ENCODE data around the gene AKT3.
A peak's percentile ranks its signal among the peaks of the same experiment; 100 is the strongest.
"Not testable (repeated sequence)": the region's sequence is repeated elsewhere in the genome, so short reads cannot be mapped to it uniquely, and the experiment has no call there.

AKT3 gene

GRCh38 chr1:243693800-243694199 lies 156.2 kb downstream of the AKT3 start:
- DNase-seq (ENCODE audit: low spot score), result no peak

GRCh38 chr1:243686159-243686558 lies 163.9 kb downstream of the AKT3 start:
- no peak for DNase-seq (ENCODE audit: low spot score)

- DNase-seq (ENCODE audit: low spot score), result no peak
Measured at GRCh38 chr1:243680860-243681259, 169.2 kb downstream of the AKT3 start.

GRCh38 chr1:243672539-243673074 lies 177.4 kb downstream of the AKT3 start:
- no peak for DNase-seq (ENCODE audit: low spot score)

- DNase-seq (ENCODE audit: low spot score), result no peak
Measured at GRCh38 chr1:243667591-243667990, 182.5 kb downstream of the AKT3 start.

- no peak for DNase-seq (ENCODE audit: low spot score)
Measured at GRCh38 chr1:243667133-243667532, 182.9 kb downstream of the AKT3 start.

- DNase-seq (ENCODE audit: low spot score), result no peak
Measured at GRCh38 chr1:243663651-243664050, 186.4 kb downstream of the AKT3 start.

- not testable (repeated sequence) for DNase-seq (ENCODE audit: low spot score)
Measured at GRCh38 chr1:243662169-243662568, 187.9 kb downstream of the AKT3 start.

- no peak for DNase-seq (ENCODE audit: low spot score)
Measured at GRCh38 chr1:243658594-243659105, 191.4 kb downstream of the AKT3 start.

GRCh38 chr1:243657793-243658192 lies 192.2 kb downstream of the AKT3 start:
- no peak for DNase-seq (ENCODE audit: low spot score)

- not testable (repeated sequence) for DNase-seq (ENCODE audit: low spot score)
Measured at GRCh38 chr1:243649530-243649929, 200.5 kb downstream of the AKT3 start.

- no peak for DNase-seq (ENCODE audit: low spot score)
Measured at GRCh38 chr1:243646841-243647240, 203.2 kb downstream of the AKT3 start.

- no peak for DNase-seq (ENCODE audit: low spot score)
Measured at GRCh38 chr1:243645281-243645680, 204.8 kb downstream of the AKT3 start.

- DNase-seq (ENCODE audit: low spot score), result no peak
Measured at GRCh38 chr1:243642936-243643335, 207.1 kb downstream of the AKT3 start.

GRCh38 chr1:243639027-243639658 lies 210.9 kb downstream of the AKT3 start:
- no peak for DNase-seq (ENCODE audit: low spot score)

GRCh38 chr1:243638186-243638585 lies 211.9 kb downstream of the AKT3 start:
- no peak for DNase-seq (ENCODE audit: low spot score)

- no peak for DNase-seq (ENCODE audit: low spot score)
Measured at GRCh38 chr1:243628476-243628907, 221.6 kb downstream of the AKT3 start.

GRCh38 chr1:243623841-243624240 lies 226.2 kb downstream of the AKT3 start:
- no peak for DNase-seq (ENCODE audit: low spot score)

GRCh38 chr1:243621973-243622372 lies 228.1 kb downstream of the AKT3 start:
- no peak for DNase-seq (ENCODE audit: low spot score)

GRCh38 chr1:243620096-243620495 lies 229.9 kb downstream of the AKT3 start:
- no peak for DNase-seq (ENCODE audit: low spot score)

GRCh38 chr1:243609698-243610097 lies 240.3 kb downstream of the AKT3 start:
- DNase-seq (ENCODE audit: low spot score), result no peak

GRCh38 chr1:243605604-243606003 lies 244.4 kb downstream of the AKT3 start:
- DNase-seq (ENCODE audit: low spot score), result no peak

- no peak for DNase-seq (ENCODE audit: low spot score)
Measured at GRCh38 chr1:243601720-243602119, 248.3 kb downstream of the AKT3 start.

- DNase-seq (ENCODE audit: low spot score), result peak; percentile 28
Measured at GRCh38 chr1:243598433-243598832, 251.6 kb downstream of the AKT3 start.

Measured in cerebellar cortex (tissue), 1 donor.